NAMALWA (cell line): Measurements from ENCODE around the gene SSTR4.
"Not testable (repeated sequence)": the region's sequence is repeated elsewhere in the genome, so short reads cannot be mapped to it uniquely, and the experiment has no call there.

Experiments used
- DNase-seq: peaks from one replicate; pipeline ENCODE4 v3.0.0-alpha.2; 2015; ENCODE audit warnings: low spot score

SSTR4 gene

GRCh38 chr20:23034721-23035671, at the start of gene SSTR4:
Gene SSTR4 (plus strand): TSS chr20:23035312. CDS start chr20:23035484, 172 bp downstream.
- no peak for DNase-seq

GRCh38 chr20:22986601-22987000, 48.5 kb upstream of the SSTR4 start:
- no peak for DNase-seq

GRCh38 chr20:22991424-22991823, 43.7 kb upstream of the SSTR4 start:
- DNase-seq, result not testable (repeated sequence)

GRCh38 chr20:22993823-22994222, 41.3 kb upstream of the SSTR4 start:
- no peak for DNase-seq

GRCh38 chr20:22995923-22996322, 39.2 kb upstream of the SSTR4 start:
- DNase-seq, result no peak

- no peak for DNase-seq
These were observed 36.6 kb upstream of the SSTR4 start for GRCh38 chr20:22998476-22998875.

GRCh38 chr20:22999756-23000155, 35.4 kb upstream of the SSTR4 start:
- DNase-seq, result no peak

GRCh38 chr20:23000232-23000947, 34.7 kb upstream of the SSTR4 start:
- DNase-seq, result no peak

GRCh38 chr20:23002276-23002675, 32.8 kb upstream of the SSTR4 start:
- no peak for DNase-seq

GRCh38 chr20:23003077-23003635, 32.0 kb upstream of the SSTR4 start:
- DNase-seq, result no peak

GRCh38 chr20:23003881-23004460, 31.1 kb upstream of the SSTR4 start:
- no peak for DNase-seq

- DNase-seq, result no peak
These were observed 29.3 kb upstream of the SSTR4 start for GRCh38 chr20:23005776-23006175.

GRCh38 chr20:23007462-23007861, 27.6 kb upstream of the SSTR4 start:
- DNase-seq, result no peak

GRCh38 chr20:23007886-23008655, 27.0 kb upstream of the SSTR4 start:
- DNase-seq, result no peak

- DNase-seq, result no peak
These were observed 26.4 kb upstream of the SSTR4 start for GRCh38 chr20:23008667-23009066.

- no peak for DNase-seq
These were observed 25.5 kb upstream of the SSTR4 start for GRCh38 chr20:23009636-23010035.

GRCh38 chr20:23010096-23010495, 25.0 kb upstream of the SSTR4 start:
- no peak for DNase-seq

- DNase-seq, result no peak
These were observed 23.9 kb upstream of the SSTR4 start for GRCh38 chr20:23011008-23011721.

GRCh38 chr20:23013429-23013828, 21.7 kb upstream of the SSTR4 start:
- DNase-seq, result no peak

- DNase-seq, result no peak
These were observed 17.6 kb upstream of the SSTR4 start for GRCh38 chr20:23017516-23017915.

- DNase-seq, result no peak
These were observed 16.7 kb upstream of the SSTR4 start for GRCh38 chr20:23018432-23018831.
